MM.1S (cell line): ENCODE results near the gene SLAIN2.

ENCODE experiments used
- CTCF ChIP-seq: fragments of 300-600 bp; sonication (generic); IDR thresholded peaks from 2 replicates; pipeline ENCODE4 v1.5.1; 2016; ENCODE audit warnings: antibody characterized with exemption, low read length, mixed read lengths
- EZH2phosphoT487 ChIP-seq: fragments of 300-600 bp; sonication (generic); IDR thresholded peaks from 2 replicates; pipeline ENCODE4 v1.6.1; 2018; ENCODE audit warnings: antibody characterized with exemption, low read length

- no peak for TF ChIP-seq CTCF
- no peak for TF ChIP-seq EZH2phosphoT487
Measured at GRCh38 chr4:48352793-48353192, 11.5 kb downstream of the SLAIN2 start.
